Fibroblast of the aortic adventitia (primary cell): Measurements from ENCODE around the gene MCL1. TPM values are rescaled to one million over a fixed set of nuclear protein-coding genes. Genes with fewer than 3 reads are reported as not detected.
A peak's percentile ranks its signal among the peaks of the same experiment; 100 is the strongest.

ENCODE experiments used
- DNase-seq: peaks from one replicate; pipeline ENCODE4 v3.0.0-alpha.2; 2010; ENCODE audit warnings: low read depth
- H3K4me3 ChIP-seq: 2 replicates; pipeline ENCODE4 v1.5.1; 2011; ENCODE audit warnings: low read depth, mild to moderate bottlenecking, control low read depth, low read length, moderate library complexity
- total RNA-seq: library from RNA; depleted of rRNA; stranded (reverse); fragments of >200 nt; gene quantifications from 2 replicates; pipeline ENCODE4 v1.2.3, GENCODE V29; 2012; ENCODE audit warnings: low replicate concordance
- TF ChIP-seq, protein P1 (sequence below): IDR thresholded peaks from 2 replicates; pipeline ENCODE4 v1.5.1; 2011; ENCODE audit warnings: mild to moderate bottlenecking, low read length, control low read depth, inconsistent platforms; ENCODE audit not compliant: insufficient read depth

The MCL1 gene
- total RNA-seq, 1 donor, result 212 TPM

DNA sequence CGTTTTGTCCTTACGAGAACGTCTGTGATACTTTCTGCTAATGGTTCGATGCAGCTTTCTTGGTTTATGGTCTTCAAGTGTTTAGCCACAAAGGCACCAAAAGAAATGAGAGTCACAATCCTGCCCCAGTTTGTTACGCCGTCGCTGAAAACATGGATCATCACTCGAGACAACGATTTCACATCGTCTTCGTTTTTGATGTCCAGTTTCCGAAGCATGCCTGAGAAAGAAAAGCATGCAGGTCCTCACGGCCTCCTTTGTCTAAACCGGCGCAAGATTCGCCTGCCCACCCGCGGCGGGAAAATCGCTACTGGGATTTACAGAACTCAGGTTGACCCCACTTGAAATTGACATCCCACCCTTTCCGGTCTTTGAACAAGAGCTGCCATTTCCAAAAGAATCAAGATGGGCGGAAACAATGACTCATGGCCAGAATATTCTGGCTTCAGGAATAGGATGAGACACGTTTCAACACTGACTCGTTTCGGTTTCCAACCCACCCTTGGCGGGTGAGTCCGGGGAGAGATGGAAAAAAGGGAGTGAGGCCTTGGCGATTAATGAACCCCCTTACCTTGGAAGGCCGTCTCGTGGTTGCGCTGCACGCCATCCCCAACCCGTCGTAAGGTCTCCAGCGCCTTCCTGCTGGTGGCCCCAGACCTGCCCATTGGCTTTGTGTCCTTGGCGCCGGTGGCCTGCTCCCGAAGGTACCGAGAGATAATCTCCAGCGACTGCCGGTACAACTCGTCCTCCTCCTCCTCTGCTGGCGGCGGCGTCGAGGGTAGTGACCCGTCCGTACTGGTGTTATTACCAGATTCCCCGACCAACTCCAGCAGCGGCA is 919 bp downstream of the MCL1 start:
- H3K4me3 ChIP-seq, result peak overlapping the region; percentile 99
- DNase-seq, result peak; percentile 96
- TF ChIP-seq, protein P1, sequence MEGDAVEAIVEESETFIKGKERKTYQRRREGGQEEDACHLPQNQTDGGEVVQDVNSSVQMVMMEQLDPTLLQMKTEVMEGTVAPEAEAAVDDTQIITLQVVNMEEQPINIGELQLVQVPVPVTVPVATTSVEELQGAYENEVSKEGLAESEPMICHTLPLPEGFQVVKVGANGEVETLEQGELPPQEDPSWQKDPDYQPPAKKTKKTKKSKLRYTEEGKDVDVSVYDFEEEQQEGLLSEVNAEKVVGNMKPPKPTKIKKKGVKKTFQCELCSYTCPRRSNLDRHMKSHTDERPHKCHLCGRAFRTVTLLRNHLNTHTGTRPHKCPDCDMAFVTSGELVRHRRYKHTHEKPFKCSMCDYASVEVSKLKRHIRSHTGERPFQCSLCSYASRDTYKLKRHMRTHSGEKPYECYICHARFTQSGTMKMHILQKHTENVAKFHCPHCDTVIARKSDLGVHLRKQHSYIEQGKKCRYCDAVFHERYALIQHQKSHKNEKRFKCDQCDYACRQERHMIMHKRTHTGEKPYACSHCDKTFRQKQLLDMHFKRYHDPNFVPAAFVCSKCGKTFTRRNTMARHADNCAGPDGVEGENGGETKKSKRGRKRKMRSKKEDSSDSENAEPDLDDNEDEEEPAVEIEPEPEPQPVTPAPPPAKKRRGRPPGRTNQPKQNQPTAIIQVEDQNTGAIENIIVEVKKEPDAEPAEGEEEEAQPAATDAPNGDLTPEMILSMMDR, result no peak

DNA sequence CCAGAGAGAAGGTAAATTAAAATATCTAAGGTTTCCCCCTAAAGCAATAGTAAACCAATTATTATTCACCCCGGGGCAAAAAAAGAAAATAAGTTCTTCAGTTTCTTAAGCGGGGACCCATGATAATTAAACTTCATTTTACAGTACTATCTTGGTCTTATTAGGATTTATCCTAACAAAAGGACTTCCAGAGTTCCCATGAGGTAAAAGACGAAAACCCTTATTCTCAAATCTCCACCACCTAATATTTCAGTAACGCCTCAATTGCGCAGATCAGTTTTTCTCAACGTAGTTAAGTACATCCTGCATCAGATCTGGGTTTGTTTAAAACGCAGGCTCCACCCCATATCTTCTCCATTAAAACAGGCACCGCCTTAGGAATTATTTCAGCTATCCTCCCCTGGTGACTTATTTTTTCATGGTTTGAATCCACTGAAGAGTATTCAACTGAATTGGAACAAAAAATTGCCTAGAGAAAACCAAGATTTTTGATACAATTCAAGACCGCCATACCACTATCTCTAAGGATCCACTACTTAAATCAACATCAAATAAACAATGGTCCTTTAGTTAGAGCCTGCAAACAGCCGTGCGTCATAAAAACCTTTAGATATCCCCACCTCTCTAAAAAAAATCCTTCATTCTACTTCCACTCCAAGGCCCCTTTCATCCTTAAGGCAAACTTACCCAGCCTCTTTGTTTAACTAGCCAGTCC is 1.7 kb downstream of the MCL1 start:
- peak overlapping the region; percentile 99 for H3K4me3 ChIP-seq
- TF ChIP-seq, protein P1, result no peak
- peak; percentile 68 for DNase-seq

DNA sequence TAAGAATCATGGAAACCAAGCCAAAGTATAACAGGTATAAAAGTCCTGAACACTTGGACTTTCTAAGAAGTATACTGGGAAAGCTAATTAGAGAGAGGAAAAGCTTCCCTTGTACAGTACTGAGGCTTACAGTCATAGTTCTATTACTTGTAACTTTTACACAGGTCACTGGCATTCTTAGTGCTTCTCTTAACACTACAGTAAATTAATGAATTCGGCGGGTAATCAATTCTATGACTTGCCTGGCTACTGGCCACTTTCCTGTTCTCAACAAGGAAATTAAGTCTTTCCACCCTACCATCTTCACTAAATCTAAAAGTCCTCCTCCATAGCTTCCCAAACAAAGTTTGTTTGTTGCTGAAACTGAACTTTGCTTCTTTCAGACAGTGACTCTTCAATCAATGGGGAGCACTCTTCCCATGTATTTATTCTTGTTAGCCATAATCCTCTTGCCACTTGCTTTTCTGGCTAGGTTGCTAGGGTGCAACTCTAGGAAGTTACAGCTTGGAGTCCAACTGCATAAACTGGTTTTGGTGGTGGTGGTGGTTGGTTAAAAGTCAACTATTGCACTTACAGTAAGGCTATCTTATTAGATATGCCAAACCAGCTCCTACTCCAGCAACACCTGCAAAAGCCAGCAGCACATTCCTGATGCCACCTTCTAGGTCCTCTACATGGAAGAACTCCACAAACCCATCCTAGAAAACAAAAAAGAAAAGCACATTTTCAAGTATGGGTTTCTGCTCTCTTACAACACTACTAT is 2.4 kb downstream of the MCL1 start:
- TF ChIP-seq, protein P1, result no peak
- DNase-seq, result peak; percentile 46
- peak overlapping the region; percentile 99 for H3K4me3 ChIP-seq

GRCh38 chr1:150576367-150576711 is 3.1 kb downstream of the MCL1 start:
- TF ChIP-seq, protein P1, result no peak
- no peak for DNase-seq
- peak overlapping the region; percentile 99 for H3K4me3 ChIP-seq

DNA sequence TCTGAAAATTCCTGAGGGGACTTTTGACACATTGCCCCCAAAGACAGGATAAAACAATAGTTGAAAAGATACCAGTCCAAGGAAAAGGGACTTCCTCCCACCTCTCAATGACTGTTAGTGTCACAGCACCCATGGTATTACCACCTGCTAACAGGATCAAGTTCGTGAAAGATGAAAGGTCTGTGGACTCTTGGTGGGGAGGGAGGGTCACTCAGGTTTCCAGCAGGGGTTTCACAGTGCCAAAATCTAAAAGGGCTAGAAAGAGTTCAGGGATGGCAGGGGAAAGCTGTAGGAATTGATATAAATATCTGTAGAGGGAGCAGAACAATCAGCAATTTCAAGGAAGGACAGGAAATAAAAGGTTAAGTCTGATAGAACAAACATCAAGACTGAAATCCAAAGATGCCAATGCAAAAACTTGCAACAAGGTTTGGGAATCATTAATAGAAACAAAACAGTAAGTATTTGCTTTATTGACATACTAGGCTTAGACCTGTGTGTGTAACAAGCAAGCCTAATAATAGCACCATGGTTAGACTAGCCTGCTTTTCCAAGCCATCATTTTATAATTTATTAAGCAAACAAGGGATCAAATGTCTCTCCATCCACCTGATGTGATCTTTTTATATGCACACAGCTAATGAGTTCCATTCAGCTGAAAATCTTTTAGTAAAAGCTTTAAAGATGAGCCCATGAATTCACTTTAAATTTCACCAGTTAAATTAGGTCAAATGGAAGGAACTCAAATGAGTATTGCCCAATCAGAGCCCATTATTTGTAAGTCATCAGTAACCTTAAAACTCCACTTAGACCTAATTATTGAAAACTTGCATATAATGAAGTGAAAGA is 3.7 kb downstream of the MCL1 start:
- TF ChIP-seq, protein P1, result no peak
- peak overlapping the region; percentile 99 for H3K4me3 ChIP-seq
- peak; percentile 47 for DNase-seq

DNA sequence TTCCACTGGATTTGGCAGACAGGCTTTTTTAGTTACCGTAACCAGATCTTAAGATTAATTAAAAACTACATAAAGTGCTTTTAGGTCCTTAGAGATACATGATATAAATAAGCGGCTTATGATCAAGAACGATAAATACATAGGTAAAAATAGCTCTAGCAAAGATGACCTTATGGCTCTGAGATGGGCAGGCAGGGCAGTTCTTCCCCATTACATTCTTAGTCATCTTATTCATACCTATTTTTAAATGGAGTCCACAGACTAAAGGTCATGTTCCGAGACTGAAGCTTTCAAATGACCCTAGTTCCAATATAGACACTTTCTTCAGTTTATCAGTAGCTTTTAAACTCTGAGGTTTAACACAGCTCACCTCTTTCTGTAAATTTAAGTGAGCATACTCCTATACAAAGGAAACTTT is 4.3 kb downstream of the MCL1 start:
- no peak for DNase-seq
- peak overlapping the region; percentile 99 for H3K4me3 ChIP-seq
- TF ChIP-seq, protein P1, result no peak
